SJCRH30 (cell line): Measurements from ENCODE around the gene FGF2. TPM values are rescaled to one million over a fixed set of nuclear protein-coding genes. Genes with fewer than 3 reads are reported as not detected.

Experiments used
- DNase-seq, 2 experiments: peaks; one replicate each; pipeline ENCODE4 v3.0.0-alpha.2; 2015 to 2020
- H3K27ac ChIP-seq: fragments of 250-450 bp; sonication (Bioruptor Pico); 2 replicates; pipeline ENCODE4 v1.5.1; 2020; ENCODE audit warnings: mild to moderate bottlenecking, moderate library complexity
- H3K27me3 ChIP-seq: fragments of 250-450 bp; sonication (Bioruptor Pico); 2 replicates; pipeline ENCODE4 v1.5.1; 2020; ENCODE audit warnings: mild to moderate bottlenecking, moderate library complexity
- H3K36me3 ChIP-seq: fragments of 250-450 bp; sonication (Bioruptor Pico); 2 replicates; pipeline ENCODE4 v1.5.1; 2020; ENCODE audit warnings: mild to moderate bottlenecking, moderate library complexity
- H3K4me1 ChIP-seq: fragments of 250-450 bp; sonication (Bioruptor Pico); 2 replicates; pipeline ENCODE4 v1.5.1; 2020; ENCODE audit warnings: mild to moderate bottlenecking, moderate library complexity
- H3K4me3 ChIP-seq: fragments of 250-450 bp; sonication (Bioruptor Pico); 2 replicates; pipeline ENCODE4 v1.5.1; 2020; ENCODE audit warnings: mild to moderate bottlenecking, moderate library complexity
- H3K9me3 ChIP-seq: fragments of 250-450 bp; sonication (Bioruptor Pico); replicated peaks from 2 replicates; pipeline ENCODE4 v1.5.1; 2020; ENCODE audit warnings: mild to moderate bottlenecking, moderate library complexity
- total RNA-seq: library from RNA; depleted of rRNA; stranded (reverse); fragments of >200 nt; shearing (Covaris generic); gene quantifications from 2 replicates; pipeline ENCODE4 v1.2.3, GENCODE V29; 2014

Gene FGF2
- total RNA-seq, 1 experiment from 2014 or later = 11.7 TPM

DNA sequence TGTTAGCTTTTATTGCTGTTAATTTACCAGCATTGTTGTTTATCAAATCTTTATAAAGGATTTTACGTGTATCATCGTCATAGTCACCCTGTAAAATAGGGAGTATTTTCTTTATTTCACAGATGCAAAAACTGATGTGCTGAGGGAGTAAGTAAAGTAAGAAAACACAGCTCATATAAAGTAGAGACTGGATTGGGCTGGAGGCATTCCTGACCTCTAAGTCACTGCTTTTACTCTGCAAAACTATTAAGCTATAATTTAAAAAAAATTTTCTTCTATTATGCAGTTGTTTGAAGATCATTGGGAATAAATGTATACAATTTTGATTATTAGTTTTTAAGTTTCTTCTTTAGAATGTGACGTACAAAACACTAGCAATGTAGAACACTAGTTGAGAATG is 49.8 kb downstream of the FGF2 start:
- no peak overlapping the region for H3K4me3 ChIP-seq
- H3K27ac ChIP-seq = no peak overlapping the region
- H3K9me3 ChIP-seq = 0 out of 2 replicates have a peak, but pooled peaks cover 3% of the 10 kb centered on the region
- peaks cover 4% of the 10 kb centered on the region; the same call in 1 of the 2 replicates for H3K36me3 ChIP-seq
- no peaks in the 10 kb centered on the region for H3K27me3 ChIP-seq
- no peaks in the 10 kb centered on the region for H3K4me1 ChIP-seq
- no peak for DNase-seq

- no peaks in the 10 kb centered on the region for H3K27me3 ChIP-seq
- no peak for DNase-seq
- no peak overlapping the region for H3K27ac ChIP-seq
- peaks cover 4% of the 10 kb centered on the region; the same call in 1 of the 2 replicates for H3K36me3 ChIP-seq
- H3K9me3 ChIP-seq = 0 out of 2 replicates have a peak, but pooled peaks cover 3% of the 10 kb centered on the region
- no peaks in the 10 kb centered on the region for H3K4me1 ChIP-seq
- no peak overlapping the region for H3K4me3 ChIP-seq
These were observed 52.4 kb downstream of the FGF2 start for GRCh38 chr4:122879001-122879400.

DNA sequence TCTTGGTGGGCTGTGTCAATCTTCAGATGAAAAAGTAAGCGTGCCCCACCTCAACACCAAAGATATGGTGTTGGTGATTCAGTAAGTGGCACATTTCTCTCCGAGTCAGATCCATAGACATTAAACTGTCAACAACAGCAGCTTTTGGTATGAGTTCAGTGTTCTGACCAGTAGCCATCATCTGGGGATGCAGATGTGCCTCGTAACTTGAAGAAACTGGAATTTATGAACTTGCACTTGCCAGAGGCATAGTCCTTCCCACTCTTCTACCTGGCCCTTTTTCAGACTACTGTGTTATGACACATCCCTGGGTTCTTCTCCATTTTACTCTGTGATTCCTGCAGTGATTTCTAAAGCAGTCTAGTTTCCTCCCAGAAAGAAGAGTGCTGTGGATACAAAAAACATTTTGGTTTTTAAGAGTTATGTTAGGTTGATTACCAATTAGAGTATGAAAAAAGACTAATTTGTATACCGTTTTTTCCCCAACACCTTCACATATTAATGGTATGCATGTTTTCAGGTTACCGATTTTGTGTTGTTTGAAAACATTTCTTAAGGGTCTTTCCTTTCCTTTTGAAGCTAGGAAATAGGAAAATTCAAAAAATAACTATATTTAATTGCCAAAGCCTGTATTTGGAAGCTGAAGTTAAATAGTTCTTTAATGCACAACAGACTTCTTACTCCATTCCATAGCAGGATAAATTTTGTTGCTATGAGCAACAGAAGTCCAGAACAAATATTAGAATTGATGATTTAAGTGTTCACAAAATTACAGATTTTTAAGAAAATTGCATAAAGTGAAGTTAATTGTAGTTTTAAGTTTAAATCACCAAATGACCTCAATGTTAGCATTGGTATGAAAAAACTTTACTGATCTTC is 56.5 kb downstream of the FGF2 start:
- H3K27me3 ChIP-seq = no peaks in the 10 kb centered on the region
- H3K27ac ChIP-seq = no peak overlapping the region
- no peak for DNase-seq
- H3K9me3 ChIP-seq = 0 out of 2 replicates have a peak, but pooled peaks cover 3% of the 10 kb centered on the region
- H3K36me3 ChIP-seq = peaks cover 9% of the 10 kb centered on the region; the same call in 1 of the 2 replicates
- no peaks in the 10 kb centered on the region for H3K4me1 ChIP-seq
- H3K4me3 ChIP-seq = no peak overlapping the region

GRCh38 chr4:122884499-122884898 is 57.9 kb downstream of the FGF2 start:
- Histone ChIP-seq H3K27ac (no peak overlapping the region), H3K4me1 (no peaks in the 10 kb centered on the region), H3K4me3 (no peak overlapping the region), H3K36me3 (peaks cover 5% of the 10 kb centered on the region; the same call in 1 of the 2 replicates), H3K9me3 (no peaks in the 10 kb centered on the region), H3K27me3 (no peaks in the 10 kb centered on the region)
- no peak for DNase-seq

DNA sequence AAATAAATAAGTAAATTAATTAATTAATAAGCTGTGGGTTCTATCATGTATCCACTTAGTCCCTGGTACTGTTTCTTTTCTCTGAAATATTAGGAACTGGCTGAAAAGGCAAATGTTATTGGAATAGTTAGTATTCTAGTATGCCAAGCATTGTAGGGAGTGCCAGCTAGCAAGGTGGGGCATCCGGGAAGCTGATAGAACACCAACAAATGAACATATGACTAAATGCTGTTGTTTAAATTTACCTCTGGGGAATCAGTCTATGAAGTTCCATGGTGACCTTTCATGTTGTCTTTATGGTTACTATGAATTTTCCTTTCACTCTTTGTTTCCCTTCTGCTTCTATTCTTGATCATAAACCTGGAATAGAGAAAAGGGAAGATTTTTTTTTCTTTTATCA is 63.1 kb downstream of the FGF2 start:
- H3K4me1 ChIP-seq = no peaks in the 10 kb centered on the region
- peaks cover 17% of the 10 kb centered on the region for H3K36me3 ChIP-seq
- H3K27ac ChIP-seq = no peak overlapping the region
- no peak for DNase-seq
- H3K27me3 ChIP-seq = no peaks in the 10 kb centered on the region
- no peak overlapping the region for H3K4me3 ChIP-seq
- no peaks in the 10 kb centered on the region for H3K9me3 ChIP-seq

- Histone ChIP-seq H3K27me3 (no peaks in the 10 kb centered on the region), H3K9me3 (no peaks in the 10 kb centered on the region), H3K36me3 (peaks cover 17% of the 10 kb centered on the region), H3K27ac (no peak overlapping the region), H3K4me1 (no peaks in the 10 kb centered on the region), H3K4me3 (no peak overlapping the region)
- DNase-seq = no peak
These were observed 63.6 kb downstream of the FGF2 start for GRCh38 chr4:122890147-122890795.

GRCh38 chr4:122894827-122895226 is 68.2 kb downstream of the FGF2 start:
- Histone ChIP-seq H3K27me3 (no peaks in the 10 kb centered on the region), H3K9me3 (no peaks in the 10 kb centered on the region), H3K36me3 (peaks cover 23% of the 10 kb centered on the region), H3K27ac (no peak overlapping the region), H3K4me1 (no peaks in the 10 kb centered on the region), H3K4me3 (no peak overlapping the region)
- no peak for DNase-seq

GRCh38 chr4:122895336-122895995 is 68.8 kb downstream of the FGF2 start:
- Histone ChIP-seq H3K27ac (no peak overlapping the region), H3K4me3 (no peak overlapping the region), H3K9me3 (no peaks in the 10 kb centered on the region), H3K4me1 (no peaks in the 10 kb centered on the region), H3K27me3 (no peaks in the 10 kb centered on the region), H3K36me3 (peaks cover 23% of the 10 kb centered on the region)
- DNase-seq = no peak

DNA sequence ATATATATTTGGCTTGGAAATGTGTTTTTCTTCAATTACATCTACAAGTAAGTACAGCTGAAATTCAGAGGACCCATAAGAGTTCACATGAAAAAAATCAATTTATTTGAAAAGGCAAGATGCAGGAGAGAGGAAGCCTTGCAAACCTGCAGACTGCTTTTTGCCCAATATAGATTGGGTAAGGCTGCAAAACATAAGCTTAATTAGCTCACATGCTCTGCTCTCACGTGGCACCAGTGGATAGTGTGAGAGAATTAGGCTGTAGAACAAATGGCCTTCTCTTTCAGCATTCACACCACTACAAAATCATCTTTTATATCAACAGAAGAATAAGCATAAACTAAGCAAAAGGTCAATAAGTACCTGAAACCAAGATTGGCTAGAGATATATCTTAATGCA is 69.6 kb downstream of the FGF2 start:
- no peaks in the 10 kb centered on the region for H3K27me3 ChIP-seq
- no peak for DNase-seq
- peaks cover 21% of the 10 kb centered on the region for H3K36me3 ChIP-seq
- H3K27ac ChIP-seq = no peak overlapping the region
- no peak overlapping the region for H3K4me3 ChIP-seq
- no peaks in the 10 kb centered on the region for H3K9me3 ChIP-seq
- no peaks in the 10 kb centered on the region for H3K4me1 ChIP-seq

DNA sequence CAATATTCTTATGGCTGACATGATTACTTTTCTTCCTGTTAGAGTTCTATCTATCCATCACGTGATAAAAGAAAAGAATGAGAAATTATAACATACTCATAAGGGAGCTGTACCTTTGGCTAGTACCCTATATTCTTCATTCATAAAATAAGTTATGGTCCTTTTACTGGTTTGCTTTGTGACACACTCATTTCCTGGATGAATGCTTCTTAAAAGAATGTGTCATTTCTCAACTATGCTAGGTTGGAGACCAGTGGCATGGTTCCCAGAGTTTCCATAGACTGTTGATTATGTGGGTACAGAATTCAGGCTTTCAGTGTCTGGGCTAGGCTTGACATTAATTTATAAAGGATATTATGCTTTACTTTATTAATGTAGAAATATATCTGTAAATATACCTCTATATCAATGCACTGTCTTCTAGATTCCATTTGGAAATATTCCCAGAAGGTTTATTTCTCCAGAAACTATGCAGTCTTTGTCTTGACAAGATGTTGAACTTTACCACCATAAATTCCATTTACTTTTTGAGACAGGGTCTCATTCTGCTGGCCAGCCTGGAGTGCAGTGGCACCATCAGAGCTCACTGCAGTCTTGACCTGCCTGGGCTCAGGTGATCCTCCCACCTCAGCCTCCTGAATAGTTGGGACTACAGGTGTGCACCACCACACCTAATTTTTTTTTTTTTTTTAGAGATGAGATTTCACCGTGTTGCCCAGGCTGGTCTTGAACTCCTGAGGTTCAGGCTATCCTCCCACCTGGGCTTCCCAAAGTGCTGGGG is 71.9 kb downstream of the FGF2 start:
- no peak for DNase-seq
- no peaks in the 10 kb centered on the region for H3K9me3 ChIP-seq
- H3K36me3 ChIP-seq = peaks cover 11% of the 10 kb centered on the region
- no peaks in the 10 kb centered on the region for H3K27me3 ChIP-seq
- no peak overlapping the region for H3K27ac ChIP-seq
- no peak overlapping the region for H3K4me3 ChIP-seq
- H3K4me1 ChIP-seq = no peaks in the 10 kb centered on the region

DNA sequence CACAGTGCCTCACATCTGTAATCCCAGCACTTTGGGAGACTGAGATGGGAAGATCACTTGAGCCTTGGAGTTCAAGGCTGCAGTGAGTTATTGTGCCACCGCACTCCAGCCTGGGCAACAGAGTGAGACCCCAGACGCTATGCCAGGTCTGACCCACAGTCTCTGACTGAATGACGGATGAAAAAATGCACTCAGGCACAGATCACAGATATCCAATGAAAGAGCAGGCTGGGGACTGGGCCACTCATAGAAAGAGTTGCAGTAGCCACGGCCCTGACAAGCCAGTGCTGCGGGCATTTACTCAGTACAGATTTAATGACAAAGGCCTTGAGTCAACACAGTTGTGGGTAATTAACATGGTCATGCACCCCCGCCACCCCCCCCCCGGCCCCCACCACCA is 73.1 kb downstream of the FGF2 start:
- no peak for DNase-seq
- Histone ChIP-seq H3K9me3 (no peaks in the 10 kb centered on the region), H3K4me3 (no peak overlapping the region), H3K4me1 (no peaks in the 10 kb centered on the region), H3K27me3 (no peaks in the 10 kb centered on the region), H3K36me3 (peaks cover 11% of the 10 kb centered on the region), H3K27ac (no peak overlapping the region)

DNA sequence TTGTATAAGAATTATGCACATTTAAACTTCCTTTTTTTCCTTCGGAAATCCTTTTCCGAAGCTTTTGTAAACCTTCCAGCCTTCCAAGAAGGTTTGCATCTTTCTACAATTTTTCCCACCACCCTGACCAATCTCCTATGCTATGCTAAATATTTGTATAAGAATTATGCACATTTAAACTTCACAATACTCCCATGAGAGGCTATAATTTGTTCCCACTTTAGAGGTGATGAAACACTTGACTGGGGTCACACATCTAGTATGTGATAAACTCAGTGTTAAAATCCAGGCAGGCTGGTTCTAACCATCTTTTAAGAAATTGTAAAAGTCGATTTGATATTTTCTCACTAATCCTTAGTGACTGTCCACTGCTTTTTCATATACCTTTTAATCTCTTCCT is 73.7 kb downstream of the FGF2 start:
- Histone ChIP-seq H3K9me3 (no peaks in the 10 kb centered on the region), H3K27me3 (no peaks in the 10 kb centered on the region), H3K4me3 (no peak overlapping the region), H3K4me1 (no peaks in the 10 kb centered on the region), H3K36me3 (peaks cover 11% of the 10 kb centered on the region), H3K27ac (no peak overlapping the region)
- DNase-seq = no peak

- no peak overlapping the region for H3K27ac ChIP-seq
- H3K4me3 ChIP-seq = no peak overlapping the region
- peaks cover 8% of the 10 kb centered on the region for H3K36me3 ChIP-seq
- H3K27me3 ChIP-seq = no peaks in the 10 kb centered on the region
- no peaks in the 10 kb centered on the region for H3K9me3 ChIP-seq
- no peak for DNase-seq
- no peaks in the 10 kb centered on the region for H3K4me1 ChIP-seq
These were observed 74.8 kb downstream of the FGF2 start for GRCh38 chr4:122901247-122902010.

- no peak overlapping the region for H3K27ac ChIP-seq
- H3K9me3 ChIP-seq = no peaks in the 10 kb centered on the region
- H3K27me3 ChIP-seq = no peaks in the 10 kb centered on the region
- DNase-seq = no peak
- peaks cover 4% of the 10 kb centered on the region for H3K36me3 ChIP-seq
- H3K4me1 ChIP-seq = no peaks in the 10 kb centered on the region
- no peak overlapping the region for H3K4me3 ChIP-seq
These were observed 77.2 kb downstream of the FGF2 start for GRCh38 chr4:122903766-122904288.
